Body of pancreas (tissue), 4 donors: ENCODE measurements around the gene ADCY1. TPM values are rescaled to one million over a fixed set of nuclear protein-coding genes. Genes with fewer than 3 reads are reported as not detected.

Experiments used
- ATAC-seq: fragments of 150-250 bp; one replicate; pipeline ENCODE4 v1.9.1; 2016
- DNase-seq, 4 donors: peaks; one replicate each; pipeline ENCODE4 v3.0.0-alpha.2; 2019
- H3K27ac ChIP-seq, 4 donors: fragments of 200-600 bp; sonication (generic); 1 replicate in 3 of 4; 2 replicates in 1 of 4; pipeline versions ENCODE4 v1.5.1 to v1.6.1; 2016 to 2019; ENCODE audit warnings: mild to moderate bottlenecking in 1 of 4, mixed read lengths in 1 of 4, moderate library complexity in 1 of 4
- H3K27me3 ChIP-seq, 2 donors: fragments of 200-600 bp; sonication (generic); one replicate each; pipeline ENCODE4 v1.6.0; 2016; ENCODE audit warnings: mild to moderate bottlenecking in 1 of 2
- H3K36me3 ChIP-seq, 2 donors: fragments of 200-600 bp; sonication (generic); replicated peaks in 1 of 2; 2 replicates each; pipeline ENCODE4 v1.5.1; 2016; ENCODE audit warnings: low read depth in 2 of 2; ENCODE audit not compliant: insufficient read depth in 1 of 2
- H3K4me1 ChIP-seq: fragments of 200-600 bp; sonication (generic); one replicate; pipeline ENCODE4 v1.6.0; 2016
- H3K4me3 ChIP-seq, 2 donors: fragments of 200-600 bp; sonication (generic); 1 replicate in 1 of 2; 2 replicates in 1 of 2; pipeline ENCODE4 v1.5.1; 2016 to 2019
- H3K9me3 ChIP-seq, 3 donors: fragments of 200-600 bp; sonication (generic); 1 replicate in 2 of 3; 2 replicates in 1 of 3; pipeline ENCODE4 v1.5.1; 2016
- CTCF ChIP-seq, 7 experiments: fragments of 450-650 bp in 4 of 7; fragments of 200-600 bp in 3 of 7; sonication (generic) in 3 of 7; IDR thresholded peaks; one replicate each; pipeline ENCODE4 v1.5.1; 2016 to 2019; ENCODE audit warnings: antibody characterized with exemption in 7 of 7
- POLR2A ChIP-seq, 3 donors: fragments of 450-650 bp; IDR thresholded peaks; one replicate each; pipeline ENCODE4 v1.6.1; 2016; ENCODE audit warnings: antibody characterized with exemption in 3 of 3, mild to moderate bottlenecking in 2 of 3
- WGBS, 2 donors: methylation state at CpG; one replicate each; pipeline ENCODE4 v1.1.5; 2017; 5-methylcytosine and 5-hydroxymethylcytosine counted together
- intact Hi-C: fragments of 100-400 bp; cut with DNase I; formaldehyde crosslinking; loops from one replicate; pipeline ENCODE4 v1.15.1; 2023
- total RNA-seq, 2 donors: library from RNA; depleted of rRNA; stranded (reverse); fragments of >200 nt; gene quantifications; one replicate each; pipeline ENCODE4 v1.1.0, GENCODE V29; 2016

The ADCY1 gene
- total RNA-seq, 2 donors from 2014 or later: 6.2 to 7.6 TPM

DNA sequence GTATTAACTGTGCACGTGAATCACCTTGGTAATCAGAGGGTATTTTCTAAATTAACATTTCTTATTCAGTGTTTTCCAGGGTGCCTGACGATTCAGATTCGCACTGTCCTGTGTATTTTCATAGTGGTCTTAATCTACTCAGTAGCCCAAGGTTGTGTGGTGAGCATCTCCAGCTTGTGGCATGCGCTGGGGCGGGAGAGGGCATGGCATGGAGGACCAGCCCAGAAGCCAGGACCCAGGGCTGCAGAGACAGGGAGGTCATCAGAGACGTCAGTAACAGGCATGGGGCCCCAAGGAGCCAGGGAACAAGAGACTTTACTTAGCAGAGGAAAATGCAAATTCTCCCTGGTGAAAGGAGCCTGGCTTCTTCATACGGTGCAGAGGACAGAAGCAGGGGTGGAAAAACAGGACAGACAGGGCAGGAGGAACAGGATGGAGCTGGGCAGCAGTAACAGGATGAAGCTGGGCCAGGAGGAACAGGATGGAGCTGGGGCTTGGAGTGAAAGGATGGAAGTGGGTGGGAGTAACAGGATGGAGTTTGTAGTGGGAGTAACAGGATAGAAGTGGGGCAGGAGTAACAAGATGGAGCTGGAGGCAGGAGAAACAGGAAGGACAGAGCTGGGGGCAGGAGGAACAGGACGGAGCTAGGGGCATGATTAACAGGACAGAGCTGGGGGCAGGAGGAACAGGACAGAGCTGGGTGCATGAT lies 110.9 kb downstream of the ADCY1 start:
- WGBS, 2 donors: 73 to 77% methylated on average over 8 of the region's 8 CpGs
- H3K27ac ChIP-seq: no peak overlapping the region
- no peaks in the 10 kb centered on the region for H3K9me3 ChIP-seq
- intact Hi-C loops: no loop called here
- peaks cover 24% of the 10 kb centered on the region for H3K4me1 ChIP-seq
- H3K36me3 ChIP-seq: no peaks in the 10 kb centered on the region
- DNase-seq (no peak), ATAC-seq (no peak)
- TF ChIP-seq CTCF (IDR thresholded peaks at IDR 0.05): no peak
- no peak for TF ChIP-seq POLR2A (IDR thresholded peaks at IDR 0.05)
- no peak overlapping the region for H3K4me3 ChIP-seq
- H3K27me3 ChIP-seq: no peaks in the 10 kb centered on the region

DNA sequence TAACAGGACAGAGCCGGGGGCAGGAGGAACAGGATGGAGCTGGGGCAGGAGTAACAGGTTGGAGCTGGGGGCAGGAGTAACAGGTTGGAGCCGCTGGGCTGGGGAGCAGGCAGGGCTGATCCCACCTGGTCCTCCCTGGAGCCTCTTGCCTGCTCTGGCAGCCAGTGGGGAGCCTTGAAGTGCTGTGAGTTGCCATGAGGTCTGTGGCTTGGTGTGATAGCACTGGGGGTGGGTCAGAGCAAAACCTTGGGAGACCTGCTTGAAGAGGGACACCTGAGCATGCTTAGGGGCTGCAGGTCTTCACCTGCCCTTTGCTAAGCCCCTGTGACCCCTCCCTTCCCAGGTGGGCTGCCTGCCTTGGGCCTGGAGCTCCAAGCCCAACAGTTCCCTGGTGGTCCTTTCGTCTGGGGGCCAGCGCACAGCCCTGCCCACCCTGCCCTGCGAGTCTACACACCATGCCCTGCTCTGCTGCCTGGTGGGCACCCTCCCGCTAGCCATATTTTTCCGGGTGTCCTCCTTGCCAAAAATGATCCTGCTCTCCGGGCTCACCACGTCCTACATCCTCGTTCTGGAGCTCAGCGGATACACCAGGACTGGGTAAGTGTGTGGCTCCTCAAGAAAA lies 111.6 kb downstream of the ADCY1 start:
- 81 to 93% methylated on average over 11 of the region's 11 CpGs for WGBS, 2 donors
- H3K27ac ChIP-seq: no peak overlapping the region
- no peak for DNase-seq
- no peak for TF ChIP-seq POLR2A (IDR thresholded peaks at IDR 0.05)
- no peak for TF ChIP-seq CTCF (IDR thresholded peaks at IDR 0.05)
- H3K4me3 ChIP-seq: no peak overlapping the region
- intact Hi-C loops: no loop called here
- peaks cover 31% of the 10 kb centered on the region for H3K4me1 ChIP-seq
- H3K9me3 ChIP-seq: no peaks in the 10 kb centered on the region
- no peaks in the 10 kb centered on the region for H3K27me3 ChIP-seq
- no peaks in the 10 kb centered on the region for H3K36me3 ChIP-seq
- ATAC-seq: no peak

DNA sequence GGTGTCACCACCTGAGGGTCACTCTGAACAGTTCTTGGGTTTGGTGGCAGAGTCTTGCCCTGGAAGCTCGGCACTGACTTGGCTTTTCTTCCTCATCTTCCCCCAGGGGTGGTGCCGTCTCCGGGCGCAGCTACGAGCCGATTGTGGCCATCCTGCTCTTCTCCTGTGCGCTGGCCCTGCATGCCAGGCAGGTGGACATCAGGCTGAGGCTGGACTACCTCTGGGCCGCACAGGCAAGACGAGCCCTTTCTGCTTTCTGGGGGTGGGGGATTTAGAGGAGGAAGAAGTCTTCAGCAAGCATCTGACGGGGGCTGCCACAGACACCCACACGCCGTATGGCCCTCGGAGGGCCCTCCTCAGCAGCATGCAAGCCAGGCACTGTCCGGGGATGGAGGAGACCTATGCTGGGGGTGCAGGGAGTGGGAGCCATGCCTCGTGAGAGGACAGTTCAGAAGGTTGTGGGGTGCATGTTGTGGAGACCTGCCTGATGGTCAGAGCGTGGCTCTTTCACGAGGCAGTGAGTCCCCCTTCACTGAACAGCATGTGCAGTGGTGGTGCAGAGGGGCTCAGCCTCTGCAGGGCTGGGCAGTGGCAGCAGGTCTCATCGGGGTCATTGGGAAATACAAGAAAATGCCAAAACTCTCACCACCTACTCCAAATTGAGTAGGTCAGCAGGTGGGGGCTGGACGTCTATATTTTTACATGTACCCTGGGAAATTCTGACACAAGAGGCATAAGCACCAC lies 112.4 kb downstream of the ADCY1 start:
- TF ChIP-seq CTCF (IDR thresholded peaks at IDR 0.05) (no peak), POLR2A (IDR thresholded peaks at IDR 0.05) (no peak)
- H3K4me1 ChIP-seq: peaks cover 40% of the 10 kb centered on the region
- no peaks in the 10 kb centered on the region for H3K27me3 ChIP-seq
- H3K27ac ChIP-seq: no peak overlapping the region
- no peak overlapping the region for H3K4me3 ChIP-seq
- no peaks in the 10 kb centered on the region for H3K9me3 ChIP-seq
- H3K36me3 ChIP-seq: no peaks in the 10 kb centered on the region
- DNase-seq: no peak
- intact Hi-C loops: no loop called here
- 66 to 84% methylated on average over 2 to 19 of the region's 19 CpGs for WGBS, 2 donors
- no peak for ATAC-seq

- ATAC-seq (no peak), DNase-seq (no peak)
- TF ChIP-seq POLR2A (IDR thresholded peaks at IDR 0.05) (no peak), CTCF (IDR thresholded peaks at IDR 0.05) (no peak)
Measured at GRCh38 chr7:45687185-45687560, 113.0 kb downstream of the ADCY1 start.

More at GRCh38 chr7:45687185-45687560, 113.0 kb downstream of the ADCY1 start:
- intact Hi-C loops: no loop called here
- Histone ChIP-seq H3K27me3 (no peaks in the 10 kb centered on the region), H3K36me3 (no peaks in the 10 kb centered on the region), H3K4me1 (peaks cover 46% of the 10 kb centered on the region), H3K27ac (no peak overlapping the region), H3K9me3 (no peaks in the 10 kb centered on the region), H3K4me3 (no peak overlapping the region)
- WGBS, 2 donors: 92 to 96% methylated on average over 3 of the region's 3 CpGs
